Fibroblast of the conjunctiva (primary cell): ENCODE measurements around the gene PLCE1.

Experiments
- DNase-seq: peaks from one replicate; pipeline ENCODE4 v3.0.0-alpha.2; 2010; ENCODE audit warnings: low read depth

Gene PLCE1

GRCh38 chr10:93994438-93994801, 689 bp downstream of the PLCE1 start:
- no peak for DNase-seq

- no peak for DNase-seq
These were observed 1.5 kb downstream of the PLCE1 start for GRCh38 chr10:93995182-93995581.

DNA sequence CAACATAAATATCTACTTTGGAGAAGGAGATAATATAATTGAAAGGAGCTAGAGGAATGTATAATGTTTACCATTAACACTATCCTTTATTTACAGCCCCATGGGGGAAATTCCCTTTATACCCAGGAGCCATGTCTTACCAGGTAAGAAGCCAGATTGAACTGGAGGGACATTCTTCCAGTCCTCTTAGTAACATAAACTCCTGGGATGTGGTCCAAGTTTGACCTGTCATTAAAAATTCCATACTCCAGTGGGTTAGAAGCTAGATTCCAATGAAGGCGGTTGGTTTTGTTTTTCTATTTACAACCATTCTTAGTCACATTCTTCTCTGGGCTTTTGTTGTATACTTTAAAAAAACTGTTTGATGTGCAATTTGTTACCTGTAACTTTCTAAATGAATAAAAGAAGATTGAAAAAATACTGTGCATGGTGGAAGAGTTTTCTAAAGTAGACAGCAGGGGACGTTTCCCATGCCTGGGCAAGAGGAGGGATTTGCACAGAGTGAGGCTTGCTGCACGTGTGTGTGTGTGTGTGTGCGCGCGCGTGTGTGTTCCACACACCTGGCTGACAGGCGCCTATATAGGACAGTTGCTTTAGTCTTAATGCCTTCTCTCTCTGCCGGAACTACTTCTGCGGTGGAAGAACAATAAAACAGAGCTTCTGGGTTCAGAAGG, 2.0 kb downstream of the PLCE1 start:
- DNase-seq: no peak

DNA sequence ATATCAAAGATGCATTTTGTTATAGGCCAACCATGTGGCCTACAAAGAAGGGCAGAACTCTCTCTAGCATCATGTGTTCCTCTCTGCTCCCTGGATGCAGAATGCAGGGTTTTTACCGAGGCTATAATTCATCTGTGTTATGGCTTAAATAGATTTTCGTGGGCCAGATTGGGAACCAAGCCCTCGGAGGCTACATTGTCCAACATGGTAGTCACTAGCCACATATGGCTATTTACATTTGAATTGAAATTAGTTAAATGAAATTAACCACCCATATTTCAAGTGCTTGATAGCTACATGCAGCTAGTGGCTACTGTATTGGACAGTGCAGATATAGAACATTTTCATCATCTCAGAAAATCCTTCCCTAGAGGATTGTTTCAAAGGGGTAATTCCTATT, 2.8 kb downstream of the PLCE1 start:
- DNase-seq: no peak

GRCh38 chr10:93997546-93997945, 3.8 kb downstream of the PLCE1 start:
- DNase-seq: no peak

GRCh38 chr10:93999401-93999851, 5.7 kb downstream of the PLCE1 start:
- peak; percentile 17 for DNase-seq

DNA sequence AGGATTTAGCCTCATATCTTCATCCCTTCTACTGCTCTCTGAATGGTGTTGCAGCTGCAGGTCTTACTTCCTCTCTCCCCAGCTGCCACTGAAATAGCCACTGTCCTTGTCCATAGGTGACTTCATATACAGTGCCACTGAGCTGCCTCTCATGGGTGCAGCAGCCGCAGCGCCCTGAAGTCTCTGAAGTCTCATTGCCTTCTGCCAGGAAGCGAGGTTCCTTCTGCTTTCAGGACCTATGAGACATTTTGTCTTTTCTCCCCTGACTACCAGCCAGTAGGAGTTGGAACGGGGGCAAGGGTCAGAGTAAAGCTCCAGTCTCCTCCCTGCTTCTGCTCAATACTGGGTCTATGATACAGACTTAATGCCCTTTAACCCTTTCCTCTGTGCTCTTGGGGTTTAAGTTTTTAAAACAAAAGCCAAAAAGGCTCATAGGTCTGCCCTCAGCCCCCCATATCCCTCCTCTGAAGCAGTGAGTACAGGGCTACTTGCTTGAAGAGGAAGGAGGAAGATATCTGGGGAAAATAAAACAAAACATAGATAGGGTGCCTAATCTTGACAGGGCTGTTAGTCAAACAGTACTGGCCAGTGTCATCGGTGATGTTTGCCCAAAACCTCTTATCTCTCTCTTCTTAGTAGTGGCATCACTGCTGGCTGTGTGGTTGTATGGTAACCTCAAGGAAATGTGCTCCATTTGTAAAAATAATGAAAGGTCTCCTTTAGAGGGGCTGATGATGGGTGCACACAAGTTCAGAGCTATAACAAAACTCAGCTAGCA, 7.1 kb downstream of the PLCE1 start:
- no peak for DNase-seq

DNA sequence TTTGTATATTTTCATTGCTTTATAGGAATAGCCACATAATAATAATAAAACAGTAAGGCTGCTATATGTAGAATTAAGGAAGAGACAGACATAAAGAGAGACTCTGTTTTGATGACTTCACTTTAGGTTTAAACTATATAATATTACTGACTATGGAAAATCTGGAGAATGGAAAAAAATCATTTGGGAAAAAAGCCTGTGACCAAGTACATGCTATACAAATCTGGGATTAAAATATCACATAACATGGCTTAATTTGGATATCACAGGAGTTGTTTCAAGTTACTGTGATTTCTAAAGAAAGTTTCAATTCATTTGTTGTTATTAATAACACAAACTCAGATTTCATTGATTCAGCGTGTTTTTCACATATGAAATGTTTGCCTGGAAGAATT, 7.7 kb downstream of the PLCE1 start:
- no peak for DNase-seq

GRCh38 chr10:94002156-94002555, 8.4 kb downstream of the PLCE1 start:
- no peak for DNase-seq

GRCh38 chr10:94003488-94003887, 9.8 kb downstream of the PLCE1 start:
- DNase-seq: no peak

GRCh38 chr10:94005050-94005449, 11.3 kb downstream of the PLCE1 start:
- DNase-seq: no peak

DNA sequence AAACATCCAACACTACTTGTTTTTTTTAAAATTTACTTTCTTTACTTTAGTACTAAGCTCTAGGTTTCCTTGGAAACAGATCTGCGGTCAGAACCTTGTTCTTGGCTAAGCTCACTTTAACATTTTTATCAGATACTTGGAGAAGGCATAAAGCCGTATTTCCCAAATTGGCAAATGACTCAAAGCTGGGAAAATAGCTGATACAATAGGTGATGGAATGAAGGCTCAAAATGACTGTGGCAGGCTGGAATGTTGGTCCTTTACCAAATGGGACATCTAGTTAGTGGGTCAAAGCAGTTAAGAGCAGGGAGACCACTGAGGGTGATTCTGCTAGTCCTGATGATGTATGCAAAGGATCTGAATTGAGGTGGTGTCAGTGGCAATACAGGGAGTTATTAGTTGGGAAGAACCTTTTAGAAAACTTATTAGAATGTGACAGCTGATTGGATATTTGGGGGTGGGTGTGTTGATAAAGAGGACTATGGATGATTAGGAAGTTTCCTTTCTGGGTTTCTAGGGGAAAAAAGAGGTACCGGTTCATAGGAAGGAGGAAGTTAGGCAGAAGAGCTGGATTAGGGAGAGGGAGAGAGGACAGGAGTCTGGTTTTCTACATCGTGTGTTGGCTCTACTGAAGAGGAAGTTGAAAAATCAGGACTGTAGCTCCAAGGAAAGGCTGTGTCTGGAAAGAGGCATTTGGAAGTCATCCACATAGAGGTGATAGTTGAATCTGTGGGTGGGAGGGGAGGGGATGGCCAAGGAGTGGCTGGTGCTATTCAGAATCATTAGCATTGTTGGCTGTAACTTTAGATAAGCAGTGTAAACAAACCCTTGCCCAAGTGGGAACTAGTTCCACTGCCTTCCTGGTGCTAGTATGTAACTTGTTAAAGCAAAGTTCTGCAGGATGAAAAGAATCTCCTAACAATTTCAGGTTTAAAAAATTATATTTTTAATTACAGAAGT, 13.1 kb downstream of the PLCE1 start:
- DNase-seq: peak; percentile 48

DNA sequence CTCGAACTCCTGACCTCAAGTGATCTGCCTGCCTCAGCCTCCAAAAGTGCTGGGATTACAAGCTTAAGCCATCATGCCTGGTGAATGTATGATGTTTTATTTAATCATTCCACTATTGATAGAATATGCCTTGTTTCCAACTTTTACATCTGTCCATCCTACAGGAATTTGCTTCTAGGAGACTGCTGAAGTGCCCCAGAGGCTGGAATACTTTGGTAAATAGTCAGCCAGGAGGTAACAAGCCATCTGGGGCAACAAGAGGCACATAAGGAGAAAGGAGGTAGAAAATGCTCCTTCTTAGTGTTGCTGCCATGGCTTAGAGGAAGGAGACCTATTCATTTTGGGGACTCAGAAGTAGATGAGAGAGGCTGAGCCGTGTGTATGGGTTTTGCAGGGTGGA, 14.8 kb downstream of the PLCE1 start:
- DNase-seq: no peak

GRCh38 chr10:94010116-94010515, 16.4 kb downstream of the PLCE1 start:
- DNase-seq: no peak

DNA sequence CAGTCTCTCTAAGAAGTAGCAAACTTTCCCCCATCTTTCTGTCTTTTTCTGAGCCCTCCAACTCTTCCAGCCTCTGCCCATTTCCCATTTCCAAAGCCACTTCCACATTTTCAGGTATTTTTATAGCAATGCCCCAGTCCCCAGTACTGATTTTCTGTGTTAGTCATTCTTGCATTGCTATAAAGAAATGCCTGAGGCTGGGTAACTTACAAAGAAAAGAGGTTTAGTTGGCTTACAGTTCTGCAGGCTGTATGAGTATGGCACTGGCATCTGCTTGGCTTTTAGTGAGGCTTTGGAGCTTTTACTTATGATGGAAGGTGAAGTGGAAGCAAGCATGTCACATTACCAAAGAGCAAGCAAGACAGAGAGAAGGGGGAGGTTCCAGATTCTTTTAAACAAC, 17.2 kb downstream of the PLCE1 start:
- DNase-seq: no peak

GRCh38 chr10:94011296-94011695, 17.6 kb downstream of the PLCE1 start:
- no peak for DNase-seq

DNA sequence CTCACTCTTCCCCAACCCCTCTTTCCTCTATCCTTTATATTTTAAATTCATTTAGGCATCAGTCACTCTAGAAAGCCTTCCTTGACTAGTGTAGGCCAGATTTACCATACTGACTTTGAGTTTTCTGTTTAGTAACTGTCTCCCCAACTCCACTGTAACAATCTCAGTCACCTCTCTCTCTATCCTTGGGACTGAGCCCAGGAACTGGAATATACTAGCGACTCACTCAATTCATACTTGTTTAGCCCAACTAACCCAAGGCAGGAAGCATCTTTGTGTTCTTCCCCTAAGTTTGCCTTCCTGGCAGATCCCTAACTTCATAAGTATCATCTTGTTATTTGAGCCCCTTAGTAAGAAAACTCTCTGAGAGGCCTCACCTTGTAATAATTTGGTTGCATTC, 19.1 kb downstream of the PLCE1 start:
- no peak for DNase-seq

DNA sequence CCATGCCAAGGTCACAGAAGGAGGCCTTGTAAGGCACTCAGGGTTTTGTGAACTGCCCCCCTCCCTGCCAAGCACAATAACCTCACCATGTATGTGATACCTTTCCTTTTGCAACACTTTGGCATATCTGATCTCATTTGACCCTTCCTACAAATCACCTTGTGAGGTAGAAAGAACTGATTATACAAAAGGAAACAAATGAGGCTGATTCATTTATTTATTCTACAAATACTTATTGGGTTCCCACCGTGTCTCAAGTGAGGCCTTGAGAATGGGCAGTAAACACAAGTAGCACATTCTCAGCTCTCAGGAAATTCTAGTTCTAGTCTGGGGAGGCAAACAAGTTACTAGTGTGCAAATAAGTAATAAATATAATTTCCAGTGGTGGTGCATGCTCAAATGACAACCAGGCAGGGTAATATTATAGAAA, 19.6 kb downstream of the PLCE1 start:
- no peak for DNase-seq

GRCh38 chr10:94014304-94014703, 20.6 kb downstream of the PLCE1 start:
- DNase-seq: no peak

DNA sequence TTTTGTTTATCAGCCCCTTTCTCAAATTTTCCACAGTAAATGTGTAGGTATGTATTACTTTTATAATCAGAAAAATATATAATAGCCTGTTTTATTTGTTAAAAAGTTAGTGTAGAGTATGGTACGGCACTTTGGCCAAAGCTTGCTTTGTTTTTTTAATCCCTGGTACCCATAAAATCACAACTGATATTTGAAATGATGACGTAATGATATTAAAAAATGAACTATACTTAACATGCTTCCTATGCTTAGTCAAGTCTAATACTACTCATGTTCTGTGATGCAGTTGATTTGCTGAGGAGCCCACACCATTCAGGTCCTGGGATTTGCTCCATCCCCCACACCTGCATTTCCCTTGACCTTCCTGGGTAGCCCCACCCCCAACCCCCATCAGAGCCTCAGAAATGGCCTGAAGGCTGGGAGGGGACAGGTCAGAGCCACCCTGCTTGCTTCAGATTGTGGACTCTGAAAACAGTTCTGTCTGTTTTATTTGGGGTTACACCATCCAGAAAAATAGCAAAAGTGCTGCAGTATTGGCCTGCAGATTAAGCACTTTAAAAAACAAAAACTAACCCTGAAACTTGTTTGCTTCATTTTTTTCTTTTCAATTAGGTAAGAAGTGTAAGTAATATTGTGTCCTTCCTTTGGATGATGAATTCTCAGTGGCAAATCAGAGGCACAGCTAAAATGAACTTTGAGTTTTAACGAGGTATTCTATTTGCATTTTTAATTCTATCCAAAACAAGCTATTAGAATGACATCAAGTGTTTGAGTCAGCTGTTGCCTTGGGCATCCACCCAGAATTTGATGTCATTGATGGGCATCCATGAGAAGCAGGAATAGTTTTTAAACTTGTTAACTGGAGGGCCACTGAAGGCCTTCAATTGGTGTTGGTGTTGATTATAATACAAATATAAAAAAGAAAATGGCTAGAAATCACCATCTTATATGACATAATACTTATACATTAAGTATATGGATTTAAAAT, 23.3 kb downstream of the PLCE1 start:
- DNase-seq: no peak

GRCh38 chr10:94018107-94018506, 24.4 kb downstream of the PLCE1 start:
- no peak for DNase-seq
